NCI-H82 (cell line): Measurements from ENCODE around the gene C9orf85.
"Not testable (repeated sequence)": the region's sequence is repeated elsewhere in the genome, so short reads cannot be mapped to it uniquely, and the experiment has no call there.

Source experiments
- DNase-seq: peaks from one replicate; lab custom pipeline; 2025; lab: John Stamatoyannopoulos, UW

The C9orf85 gene

GRCh38 chr9:71941998-71942567 is 30.6 kb downstream of the C9orf85 start:
- no peak for DNase-seq

GRCh38 chr9:71944754-71945375 is 33.4 kb downstream of the C9orf85 start:
- DNase-seq: no peak

GRCh38 chr9:71954652-71955051 is 43.2 kb downstream of the C9orf85 start:
- DNase-seq: not testable (repeated sequence)

- no peak for DNase-seq
Measured at GRCh38 chr9:71955300-71955915, 44.0 kb downstream of the C9orf85 start.

GRCh38 chr9:71962328-71962727 is 50.9 kb downstream of the C9orf85 start:
- DNase-seq: no peak

GRCh38 chr9:71963471-71963996 is 52.1 kb downstream of the C9orf85 start:
- not testable (repeated sequence) for DNase-seq

- no peak for DNase-seq
Measured at GRCh38 chr9:71965403-71965802, 54.0 kb downstream of the C9orf85 start.

- no peak for DNase-seq
Measured at GRCh38 chr9:71966601-71967000, 55.2 kb downstream of the C9orf85 start.

- DNase-seq: no peak
Measured at GRCh38 chr9:71968541-71969090, 57.2 kb downstream of the C9orf85 start.

GRCh38 chr9:71975833-71976232 is 64.4 kb downstream of the C9orf85 start:
- no peak for DNase-seq

GRCh38 chr9:71977003-71977402 is 65.6 kb downstream of the C9orf85 start:
- DNase-seq: no peak

GRCh38 chr9:71980266-71981190 is 69.1 kb downstream of the C9orf85 start:
- no peak for DNase-seq

GRCh38 chr9:71981944-71982343 is 70.5 kb downstream of the C9orf85 start:
- DNase-seq: no peak

- DNase-seq: peak; percentile 7
Measured at GRCh38 chr9:71984403-71984802, 73.0 kb downstream of the C9orf85 start.

GRCh38 chr9:71984831-71985281 is 73.4 kb downstream of the C9orf85 start:
- DNase-seq: no peak

- DNase-seq: peak; percentile 3
Measured at GRCh38 chr9:71985297-71985911, 74.0 kb downstream of the C9orf85 start.

- DNase-seq: no peak
Measured at GRCh38 chr9:71986900-71987299, 75.5 kb downstream of the C9orf85 start.

- no peak for DNase-seq
Measured at GRCh38 chr9:71987471-71988371, 76.3 kb downstream of the C9orf85 start.

- no peak for DNase-seq
Measured at GRCh38 chr9:71990466-71990865, 79.0 kb downstream of the C9orf85 start.

- no peak for DNase-seq
Measured at GRCh38 chr9:72005451-72005850, 94.0 kb downstream of the C9orf85 start.
